Fibroblast of skin of right biceps (primary cell): ENCODE results near the gene ENTREP3.
A peak's percentile ranks its signal among the peaks of the same experiment; 100 is the strongest.

ENCODE experiments used
- DNase-seq: peaks from one replicate; pipeline ENCODE4 v3.0.0-alpha.2; 2013

ENTREP3 gene

GRCh38 chr1:155277902-155278688, 22.8 kb upstream of the ENTREP3 start:
- DNase-seq, result peak; percentile 36

GRCh38 chr1:155277070-155277901, 22.0 kb upstream of the ENTREP3 start, which contains the start of gene HCN3:
Gene HCN3, plus strand, starts transcription at chr1:155277463. Its CDS starts 128 bp downstream, at chr1:155277591.
- peak; percentile 95 for DNase-seq

GRCh38 chr1:155273343-155274245, 18.3 kb upstream of the ENTREP3 start, which contains the start of gene CLK2:
Gene CLK2, minus strand, starts transcription at chr1:155273504. Its CDS starts 2,527 bp downstream, at chr1:155270977.
- peak; percentile 96 for DNase-seq

GRCh38 chr1:155272466-155273342, 17.4 kb upstream of the ENTREP3 start:
- peak; percentile 66 for DNase-seq

- DNase-seq, result no peak
Measured at GRCh38 chr1:155269381-155269780, 14.1 kb upstream of the ENTREP3 start.

- DNase-seq, result no peak
Measured at GRCh38 chr1:155268630-155269029, 13.3 kb upstream of the ENTREP3 start.

GRCh38 chr1:155267373-155267772, 12.1 kb upstream of the ENTREP3 start:
- no peak for DNase-seq

- no peak for DNase-seq
Measured at GRCh38 chr1:155266553-155266952, 11.3 kb upstream of the ENTREP3 start.

- DNase-seq, result no peak
Measured at GRCh38 chr1:155263067-155263466, 7.8 kb upstream of the ENTREP3 start.

GRCh38 chr1:155261852-155262673, 6.8 kb upstream of the ENTREP3 start, which contains the start of gene SCAMP3:
Gene SCAMP3, minus strand, starts transcription at chr1:155262360. Its CDS starts 209 bp downstream, at chr1:155262151.
- DNase-seq, result peak; percentile 97

GRCh38 chr1:155261493-155261851, 6.2 kb upstream of the ENTREP3 start:
- DNase-seq, result no peak

- no peak for DNase-seq
Measured at GRCh38 chr1:155260276-155260675, 5.0 kb upstream of the ENTREP3 start.

GRCh38 chr1:155256058-155256852, 972 bp upstream of the ENTREP3 start:
- no peak for DNase-seq

GRCh38 chr1:155254714-155255242, 505 bp downstream of the ENTREP3 start:
- DNase-seq, result no peak

- DNase-seq, result no peak
Measured at GRCh38 chr1:155254228-155254713, 1.0 kb downstream of the ENTREP3 start.

- no peak for DNase-seq
Measured at GRCh38 chr1:155253797-155254196, 1.5 kb downstream of the ENTREP3 start.

- DNase-seq, result no peak
Measured at GRCh38 chr1:155253208-155253607, 2.1 kb downstream of the ENTREP3 start.

- DNase-seq, result no peak
Measured at GRCh38 chr1:155251566-155251965, 3.7 kb downstream of the ENTREP3 start.
